Diencephalon (tissue), 1 donor: ENCODE results near the gene TMEM135. TPM values are rescaled to one million over a fixed set of nuclear protein-coding genes. Genes with fewer than 3 reads are reported as not detected.

Source experiments
- total RNA-seq: library from RNA; depleted of rRNA; stranded (reverse); fragments of >200 nt; gene quantifications from one replicate; pipeline ENCODE4 v1.2.3, GENCODE V29; 2014

TMEM135 gene
- total RNA-seq = 35.1 TPM

DNA sequence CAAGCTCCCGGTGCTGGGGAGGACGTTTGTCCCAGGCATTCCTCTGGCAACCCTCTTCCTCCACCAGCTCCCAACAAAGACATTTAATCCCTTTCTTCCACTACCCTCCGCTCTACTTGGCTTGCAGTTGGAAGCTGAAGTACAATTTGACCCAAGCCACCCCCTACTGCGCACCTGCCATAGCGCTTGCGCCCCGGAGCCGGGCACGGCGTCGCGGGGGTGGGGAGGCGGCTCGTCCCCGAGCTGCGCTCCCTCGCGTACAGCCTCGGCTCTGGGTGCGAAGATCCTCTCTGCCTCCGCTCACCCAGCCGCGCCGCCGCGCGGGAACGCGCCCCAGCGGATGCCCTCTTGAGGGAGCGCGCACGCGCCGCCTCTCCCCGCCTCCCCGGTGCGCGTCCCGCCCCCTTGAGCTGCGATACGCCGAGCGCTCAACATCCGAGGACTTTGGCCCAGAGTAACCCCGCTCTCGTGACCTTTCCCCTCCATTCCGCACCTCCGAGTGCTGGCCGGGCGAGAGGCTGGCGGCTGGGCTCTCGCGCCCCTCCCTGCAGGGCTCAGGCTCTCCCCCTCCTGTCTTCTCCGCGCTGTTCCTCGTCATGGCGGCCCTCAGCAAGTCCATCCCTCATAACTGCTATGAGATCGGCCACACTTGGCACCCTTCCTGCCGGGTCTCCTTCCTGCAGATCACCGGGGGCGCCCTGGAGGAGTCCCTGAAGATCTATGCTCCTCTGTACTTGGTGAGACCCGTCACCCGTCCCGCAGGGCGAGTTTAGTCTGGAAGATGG, at the start of gene TMEM135:
Gene TMEM135, plus strand, starts transcription at position 485 of the 785 bp plus-strand sequence. Its CDS starts 112 bp downstream, at position 597.

Other genes starting within 250 kb of the TMEM135 start
- 9.0 TPM for gene PRSS23, start 237.4 kb upstream of the TMEM135 start, total RNA-seq
- 6.5 TPM for gene FZD4, start 82.5 kb upstream of the TMEM135 start, total RNA-seq